Natural killer cell treated with Interleukin-12 subunit alpha and Interleukin-12 subunit beta and Interleukin-15 and Interleukin-18, amount 100 ng/mL, for 72 hours (primary cell): ENCODE data around the gene RASSF5. TPM values are rescaled to one million over a fixed set of nuclear protein-coding genes. Genes with fewer than 3 reads are reported as not detected.
"Not testable (repeated sequence)": the region's sequence is repeated elsewhere in the genome, so short reads cannot be mapped to it uniquely, and the experiment has no call there.

Experiments used
- ATAC-seq, 2 donors: fragments of 150-1000 bp; cut with Tn5 transposase in 1 of 2; sonication (Bioruptor Pico), chemical (Tn5 transposase) in 1 of 2; 2 replicates each; pipeline ENCODE4 v1.10.0; 2021
- DNase-seq: peaks from one replicate; pipeline ENCODE4 v3.0.0; 2022; ENCODE audit warnings: low spot score
- H3K27ac Mint-ChIP-seq, 2 donors: 1 replicate in 1 of 2; 2 replicates in 1 of 2; pipeline ENCODE4 v1.8.0; 2022; ENCODE audit warnings: mixed read lengths in 2 of 2, mild to moderate bottlenecking in 1 of 2, moderate library complexity in 1 of 2
- H3K27me3 Mint-ChIP-seq, 2 donors: 1 replicate in 1 of 2; 2 replicates in 1 of 2; pipeline ENCODE4 v1.8.0; 2022; ENCODE audit warnings: mixed read lengths in 2 of 2
- H3K36me3 Mint-ChIP-seq: one replicate; pipeline ENCODE4 v1.8.0; 2022; ENCODE audit warnings: mixed read lengths
- H3K4me1 Mint-ChIP-seq, 2 donors: 1 replicate in 1 of 2; 2 replicates in 1 of 2; pipeline ENCODE4 v1.8.0; 2022; ENCODE audit warnings: low read depth in 2 of 2, mixed read lengths in 2 of 2, mild to moderate bottlenecking in 1 of 2
- H3K4me3 Mint-ChIP-seq: one replicate; pipeline ENCODE4 v1.8.0; 2022; ENCODE audit warnings: mixed read lengths
- H3K9me3 Mint-ChIP-seq: 2 replicates; pipeline ENCODE4 v1.8.0; 2022; ENCODE audit warnings: mixed read lengths
- total RNA-seq, 2 donors: library from RNA; stranded (reverse); gene quantifications; one replicate each; pipeline ENCODE4 v1.2.3, GENCODE V29; 2022

Gene RASSF5
- total RNA-seq, 2 donors from 2014 or later: 178 to 260 TPM

DNA sequence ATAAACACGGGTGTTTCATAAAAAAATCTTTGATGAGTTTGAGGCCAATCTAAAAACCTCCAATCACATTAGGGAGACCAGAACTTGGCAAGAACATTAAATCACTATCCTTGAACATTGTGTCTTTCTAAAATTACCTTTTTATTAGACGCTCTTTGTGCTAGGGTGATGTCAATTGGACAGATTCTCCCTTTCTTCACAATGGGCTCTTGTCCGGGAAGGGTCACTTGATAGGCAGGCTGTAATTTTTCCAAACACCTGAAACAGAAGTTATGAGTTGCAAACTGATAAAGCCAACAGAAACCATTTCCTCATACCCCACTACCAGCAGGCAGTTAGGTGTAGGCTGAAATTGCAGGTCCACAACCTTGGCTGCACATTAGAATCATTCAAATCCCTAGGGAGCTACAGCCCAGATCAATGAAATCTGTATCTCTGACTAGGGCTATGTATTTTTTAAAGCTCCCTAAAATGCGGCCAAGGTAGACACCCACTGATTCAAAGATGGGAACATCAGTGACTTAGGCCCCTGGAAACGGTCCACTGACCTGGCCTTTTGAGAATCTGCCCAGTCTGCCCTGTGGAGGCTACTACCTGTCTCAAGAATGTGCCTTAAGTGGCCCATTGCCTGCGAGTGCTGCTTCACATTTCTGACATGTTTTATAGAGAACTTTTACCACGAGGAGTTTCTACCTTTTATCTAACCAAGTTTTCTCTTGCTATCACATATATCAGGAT, 88.4 kb downstream of the RASSF5 start:
- H3K4me3 Mint-ChIP-seq: no peak overlapping the region
- ATAC-seq (no peak), DNase-seq (no peak)
- H3K27ac Mint-ChIP-seq: peak overlapping the region; percentile 53 to 99
- H3K36me3 Mint-ChIP-seq: peaks cover 43% of the 10 kb centered on the region
- no peaks in the 10 kb centered on the region for H3K27me3 Mint-ChIP-seq
- H3K9me3 Mint-ChIP-seq: no peaks in the 10 kb centered on the region
- H3K4me1 Mint-ChIP-seq: peaks cover 25 to 37% of the 10 kb centered on the region in 2 donors

- ATAC-seq (no peak), DNase-seq (no peak)
- H3K4me3 Mint-ChIP-seq: no peak overlapping the region
- H3K36me3 Mint-ChIP-seq: peaks cover 46% of the 10 kb centered on the region
- no peaks in the 10 kb centered on the region for H3K27me3 Mint-ChIP-seq
- no peaks in the 10 kb centered on the region for H3K9me3 Mint-ChIP-seq
- H3K27ac Mint-ChIP-seq: peak overlapping the region; percentile 53 to 99
- peaks cover 19 to 35% of the 10 kb centered on the region in 2 donors for H3K4me1 Mint-ChIP-seq
Measured at GRCh38 chr1:206596319-206596666, 89.0 kb downstream of the RASSF5 start.

- Mint-ChIP-seq H3K27me3 (no peaks in the 10 kb centered on the region), H3K36me3 (peaks cover 22% of the 10 kb centered on the region), H3K9me3 (no peaks in the 10 kb centered on the region), H3K4me1 (peaks cover 0 to 11% of the 10 kb centered on the region in 2 donors), H3K4me3 (no peak overlapping the region), H3K27ac (peak overlapping the region in 1 of 2 donors; percentile 60)
- ATAC-seq: peak in 1 of 2 donors; percentile 68
- DNase-seq: no peak
Measured at GRCh38 chr1:206600527-206600926, 93.2 kb downstream of the RASSF5 start.

- Mint-ChIP-seq H3K4me1 (peaks cover 28 to 33% of the 10 kb centered on the region in 2 donors), H3K27me3 (no peaks in the 10 kb centered on the region), H3K9me3 (no peaks in the 10 kb centered on the region), H3K36me3 (peaks cover 28% of the 10 kb centered on the region), H3K4me3 (no peak overlapping the region), H3K27ac (peak overlapping the region in 1 of 2 donors; percentile 59)
- ATAC-seq: no peak
- DNase-seq: no peak
Measured at GRCh38 chr1:206604861-206605260, 97.5 kb downstream of the RASSF5 start.

- Mint-ChIP-seq H3K27ac (peak overlapping the region; percentile 41 to 98), H3K9me3 (no peaks in the 10 kb centered on the region), H3K4me1 (peaks cover 42 to 45% of the 10 kb centered on the region in 2 donors), H3K27me3 (no peaks in the 10 kb centered on the region), H3K36me3 (peaks cover 29% of the 10 kb centered on the region), H3K4me3 (no peak overlapping the region)
- DNase-seq (no peak), ATAC-seq (no peak)
Measured at GRCh38 chr1:206606867-206607266, 99.5 kb downstream of the RASSF5 start.

- peaks cover 45 to 49% of the 10 kb centered on the region in 2 donors for H3K4me1 Mint-ChIP-seq
- H3K4me3 Mint-ChIP-seq: peak overlapping the region; percentile 100
- no peaks in the 10 kb centered on the region for H3K9me3 Mint-ChIP-seq
- peaks cover 31% of the 10 kb centered on the region for H3K36me3 Mint-ChIP-seq
- DNase-seq (no peak), ATAC-seq (no peak)
- no peaks in the 10 kb centered on the region for H3K27me3 Mint-ChIP-seq
- H3K27ac Mint-ChIP-seq: peak overlapping the region; percentile 86 to 98
Measured at GRCh38 chr1:206608108-206608698, 100.9 kb downstream of the RASSF5 start.

DNA sequence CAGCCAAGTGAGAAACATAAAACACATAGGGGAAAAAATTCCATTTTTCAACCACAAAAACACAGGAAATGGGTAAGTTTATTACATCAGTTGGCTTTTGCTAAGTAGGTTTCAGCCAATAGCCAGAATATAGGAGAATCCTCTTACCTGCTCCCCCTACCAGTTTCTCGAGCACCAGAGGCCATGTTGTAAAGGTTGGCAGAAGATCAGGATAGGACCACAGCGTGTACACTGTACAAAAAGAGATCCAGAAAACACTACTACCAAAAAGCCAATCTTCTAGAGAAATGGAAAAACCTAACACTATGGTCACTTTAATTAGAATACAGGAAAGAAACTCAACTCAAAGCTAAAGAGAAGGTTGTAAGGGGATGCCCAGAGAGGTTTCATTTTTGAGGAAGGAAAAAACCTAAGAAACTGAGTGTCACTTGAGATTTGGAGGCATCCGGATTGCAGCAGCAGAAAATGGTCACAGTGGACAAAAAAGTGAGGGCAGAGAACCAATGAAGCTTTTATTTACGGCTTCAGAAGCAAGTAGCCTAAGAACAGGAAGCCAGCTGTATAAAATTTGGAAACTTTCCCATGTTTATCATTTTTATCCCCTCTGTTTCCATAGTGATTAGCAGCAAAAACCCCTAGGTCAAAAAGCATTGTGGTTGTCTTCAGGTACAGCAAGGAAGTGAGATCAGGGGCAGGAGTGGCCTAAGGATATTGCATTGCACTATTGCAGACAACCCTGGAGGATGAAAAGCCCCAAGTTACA, 102.1 kb downstream of the RASSF5 start:
- DNase-seq: no peak
- Mint-ChIP-seq H3K27ac (peak overlapping the region; percentile 86 to 98), H3K4me3 (peak overlapping the region; percentile 100), H3K36me3 (peaks cover 25% of the 10 kb centered on the region), H3K27me3 (no peaks in the 10 kb centered on the region), H3K4me1 (peaks cover 45 to 49% of the 10 kb centered on the region in 2 donors), H3K9me3 (no peaks in the 10 kb centered on the region)
- peak; percentile 18 to 65 for ATAC-seq

GRCh38 chr1:206612129-206612876, 105.0 kb downstream of the RASSF5 start, which contains the start of gene EIF2D:
TSS of gene EIF2D (minus strand) at chr1:206612465. CDS start at chr1:206612342, 123 bp downstream.
- Mint-ChIP-seq H3K27me3 (no peaks in the 10 kb centered on the region), H3K27ac (peak within 1 kb of the TSS; percentile 96 to 98), H3K36me3 (peaks cover 16% of the 10 kb centered on the region), H3K9me3 (no peaks in the 10 kb centered on the region), H3K4me3 (peak within 1 kb of the TSS; percentile 100), H3K4me1 (peaks cover 38% of the 10 kb centered on the region in 2 donors)
- ATAC-seq (peak; percentile 96 to 98), DNase-seq (peak; percentile 96)

GRCh38 chr1:206626396-206626795, 119.1 kb downstream of the RASSF5 start:
- not testable (repeated sequence) for H3K27ac Mint-ChIP-seq, H3K4me1 Mint-ChIP-seq, H3K27me3 Mint-ChIP-seq, DNase-seq, H3K4me3 Mint-ChIP-seq, ATAC-seq, H3K9me3 Mint-ChIP-seq, H3K36me3 Mint-ChIP-seq

GRCh38 chr1:206628916-206629315, 121.6 kb downstream of the RASSF5 start:
- ATAC-seq (no peak), DNase-seq (no peak)
- Mint-ChIP-seq H3K36me3 (no peaks in the 10 kb centered on the region), H3K4me3 (no peak overlapping the region), H3K27me3 (peaks cover 15 to 31% of the 10 kb centered on the region in 2 donors), H3K9me3 (no peaks in the 10 kb centered on the region), H3K4me1 (peaks cover 0 to 3% of the 10 kb centered on the region in 2 donors), H3K27ac (no peak overlapping the region)

DNA sequence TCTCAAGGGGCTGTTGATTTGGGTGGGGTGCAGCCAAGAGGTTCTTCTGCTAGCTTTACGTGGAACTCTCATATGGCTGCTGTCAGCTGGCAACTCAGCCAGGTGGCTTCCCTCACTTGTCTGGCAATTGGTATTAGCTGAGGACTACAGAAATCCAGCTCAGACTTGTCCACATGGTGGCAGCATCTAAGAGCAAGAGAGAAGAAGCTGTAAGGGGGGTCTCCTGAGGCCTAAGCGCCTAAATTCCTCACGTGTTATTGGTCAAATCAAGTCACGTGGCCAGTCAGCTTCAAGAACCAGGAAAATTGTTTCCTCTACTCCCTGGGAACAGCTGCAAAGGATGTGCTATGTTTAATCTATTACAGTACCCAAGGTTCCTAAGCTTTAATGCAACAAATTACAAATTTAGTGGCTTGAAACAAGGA, 123.8 kb downstream of the RASSF5 start:
- H3K9me3 Mint-ChIP-seq: no peaks in the 10 kb centered on the region
- H3K36me3 Mint-ChIP-seq: no peaks in the 10 kb centered on the region
- DNase-seq: no peak
- H3K27ac Mint-ChIP-seq: no peak overlapping the region
- no peak overlapping the region for H3K4me3 Mint-ChIP-seq
- peaks cover 15 to 31% of the 10 kb centered on the region in 2 donors for H3K27me3 Mint-ChIP-seq
- ATAC-seq: no peak
- peaks cover 12 to 14% of the 10 kb centered on the region in 2 donors for H3K4me1 Mint-ChIP-seq

DNA sequence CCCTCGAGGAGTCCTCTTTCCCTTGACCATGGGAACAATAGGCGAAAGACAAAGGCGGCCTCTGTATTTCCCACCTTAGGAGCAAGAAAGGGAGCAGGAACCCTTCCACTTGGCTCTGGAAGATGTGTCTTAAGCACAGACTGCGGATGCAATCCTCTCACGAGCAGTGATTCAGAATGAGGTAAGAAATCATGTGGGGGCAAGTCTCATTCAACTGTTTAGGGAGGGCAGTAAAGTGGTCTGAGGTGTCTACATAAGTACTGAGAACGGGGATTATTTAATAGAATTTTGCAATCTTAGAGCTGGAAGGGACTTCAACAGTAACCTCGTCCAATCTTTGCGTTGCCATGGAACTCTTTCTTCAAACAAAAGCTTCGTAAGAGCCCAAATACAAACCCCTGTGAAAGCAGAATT, 126.4 kb downstream of the RASSF5 start:
- Mint-ChIP-seq H3K4me3 (no peak overlapping the region), H3K36me3 (no peaks in the 10 kb centered on the region), H3K9me3 (no peaks in the 10 kb centered on the region), H3K4me1 (peaks cover 12 to 20% of the 10 kb centered on the region in 2 donors), H3K27ac (peak overlapping the region in 1 of 2 donors; percentile 77), H3K27me3 (peaks cover 16 to 36% of the 10 kb centered on the region in 2 donors)
- ATAC-seq: no peak
- no peak for DNase-seq

DNA sequence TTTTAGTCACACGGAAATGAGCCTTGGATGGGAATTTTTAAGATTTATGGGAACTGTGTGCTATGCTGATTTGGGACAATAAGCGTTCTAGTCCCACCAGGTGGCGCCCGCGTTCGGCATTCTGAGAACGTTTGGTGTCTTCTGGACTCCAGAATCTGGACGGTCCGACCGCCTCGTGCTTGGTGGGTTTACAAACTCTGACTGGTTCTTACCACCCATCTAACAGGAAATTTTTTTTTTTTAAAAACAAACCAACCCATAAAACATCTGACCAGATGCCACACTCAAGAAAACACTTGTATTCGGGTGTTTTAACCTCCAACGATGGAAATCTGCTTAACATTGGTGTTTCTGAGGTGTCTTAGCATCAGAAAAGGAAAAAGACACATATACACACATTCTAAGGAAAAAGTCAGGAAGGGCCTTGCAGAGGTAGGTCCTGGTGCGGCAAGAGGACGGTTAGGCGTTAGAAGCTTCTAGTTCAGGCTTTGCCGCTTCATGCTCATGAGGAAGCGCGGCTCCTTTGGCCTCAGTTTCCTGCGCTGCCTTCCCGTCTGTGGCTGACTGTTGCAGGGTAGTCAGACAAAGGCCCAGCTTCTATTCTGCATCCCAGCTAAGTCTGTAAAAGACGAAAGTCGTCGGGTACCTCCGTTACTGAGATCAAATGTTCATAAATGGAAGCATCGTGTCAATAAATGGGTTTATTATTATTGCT, 127.2 kb downstream of the RASSF5 start:
- H3K27ac Mint-ChIP-seq: peak overlapping the region; percentile 77 to 92
- peak overlapping the region; percentile 93 for H3K4me3 Mint-ChIP-seq
- H3K9me3 Mint-ChIP-seq: no peaks in the 10 kb centered on the region
- ATAC-seq: no peak
- peaks cover 12 to 20% of the 10 kb centered on the region in 2 donors for H3K4me1 Mint-ChIP-seq
- peaks cover 15 to 34% of the 10 kb centered on the region in 2 donors for H3K27me3 Mint-ChIP-seq
- DNase-seq: peak; percentile 85
- H3K36me3 Mint-ChIP-seq: no peaks in the 10 kb centered on the region
